Measurements from ENCODE around the gene NEK6. TPM values are rescaled to one million over a fixed set of nuclear protein-coding genes. Genes with fewer than 3 reads are reported as not detected.

NEK6 gene
- total RNA-seq, 1 donor from 2014 or later: 24.4 TPM

DNA sequence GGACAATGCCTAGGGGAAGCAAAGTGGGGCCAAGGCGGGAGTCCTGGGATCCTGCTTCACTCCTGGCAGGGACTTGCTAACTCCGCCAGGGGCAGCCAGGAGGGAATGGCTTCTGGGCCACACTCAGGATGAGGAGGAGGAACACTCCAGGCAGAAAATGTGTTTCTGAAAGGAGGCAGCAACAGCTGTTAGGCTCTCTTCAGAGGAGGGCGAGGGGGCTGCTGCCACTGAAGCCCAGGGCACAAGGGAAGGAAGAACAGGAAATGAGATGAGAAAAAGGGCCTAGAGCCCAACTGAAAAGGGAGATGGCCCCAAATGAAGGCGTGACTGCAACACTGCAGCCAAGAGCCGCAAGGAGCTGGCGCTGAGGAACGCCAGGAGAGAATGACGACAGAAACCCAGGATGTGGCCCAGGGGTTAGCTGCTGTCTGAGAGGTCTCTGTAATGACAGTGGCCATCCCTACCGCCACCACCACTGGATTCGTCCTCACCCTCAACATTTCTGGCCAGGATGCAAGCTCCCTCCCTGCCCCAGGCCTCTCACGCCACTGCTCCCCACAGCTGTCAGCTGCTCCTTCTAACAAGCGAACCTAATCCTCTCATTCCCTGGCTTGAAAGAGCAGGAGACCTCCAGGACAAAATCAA is 141.7 kb downstream of the NEK6 start:
- Mint-ChIP-seq H3K9me3 (ENCODE audit: low read depth) (no peaks in the 10 kb centered on the region), H3K4me3 (ENCODE audit: low read depth) (no peak overlapping the region), H3K27me3 (no peaks in the 10 kb centered on the region), H3K27ac (no peak overlapping the region), H3K36me3 (ENCODE audit: insufficient read depth) (peaks cover 20% of the 10 kb centered on the region), H3K4me1 (ENCODE audit: low read depth) (no peaks in the 10 kb centered on the region)
- DNase-seq (ENCODE audit: low spot score, unreplicated experiment): no peak
- TF ChIP-seq, protein P1, sequence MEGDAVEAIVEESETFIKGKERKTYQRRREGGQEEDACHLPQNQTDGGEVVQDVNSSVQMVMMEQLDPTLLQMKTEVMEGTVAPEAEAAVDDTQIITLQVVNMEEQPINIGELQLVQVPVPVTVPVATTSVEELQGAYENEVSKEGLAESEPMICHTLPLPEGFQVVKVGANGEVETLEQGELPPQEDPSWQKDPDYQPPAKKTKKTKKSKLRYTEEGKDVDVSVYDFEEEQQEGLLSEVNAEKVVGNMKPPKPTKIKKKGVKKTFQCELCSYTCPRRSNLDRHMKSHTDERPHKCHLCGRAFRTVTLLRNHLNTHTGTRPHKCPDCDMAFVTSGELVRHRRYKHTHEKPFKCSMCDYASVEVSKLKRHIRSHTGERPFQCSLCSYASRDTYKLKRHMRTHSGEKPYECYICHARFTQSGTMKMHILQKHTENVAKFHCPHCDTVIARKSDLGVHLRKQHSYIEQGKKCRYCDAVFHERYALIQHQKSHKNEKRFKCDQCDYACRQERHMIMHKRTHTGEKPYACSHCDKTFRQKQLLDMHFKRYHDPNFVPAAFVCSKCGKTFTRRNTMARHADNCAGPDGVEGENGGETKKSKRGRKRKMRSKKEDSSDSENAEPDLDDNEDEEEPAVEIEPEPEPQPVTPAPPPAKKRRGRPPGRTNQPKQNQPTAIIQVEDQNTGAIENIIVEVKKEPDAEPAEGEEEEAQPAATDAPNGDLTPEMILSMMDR (IDR thresholded peaks at IDR 0.05; ENCODE audit: unreplicated experiment): no peak

DNA sequence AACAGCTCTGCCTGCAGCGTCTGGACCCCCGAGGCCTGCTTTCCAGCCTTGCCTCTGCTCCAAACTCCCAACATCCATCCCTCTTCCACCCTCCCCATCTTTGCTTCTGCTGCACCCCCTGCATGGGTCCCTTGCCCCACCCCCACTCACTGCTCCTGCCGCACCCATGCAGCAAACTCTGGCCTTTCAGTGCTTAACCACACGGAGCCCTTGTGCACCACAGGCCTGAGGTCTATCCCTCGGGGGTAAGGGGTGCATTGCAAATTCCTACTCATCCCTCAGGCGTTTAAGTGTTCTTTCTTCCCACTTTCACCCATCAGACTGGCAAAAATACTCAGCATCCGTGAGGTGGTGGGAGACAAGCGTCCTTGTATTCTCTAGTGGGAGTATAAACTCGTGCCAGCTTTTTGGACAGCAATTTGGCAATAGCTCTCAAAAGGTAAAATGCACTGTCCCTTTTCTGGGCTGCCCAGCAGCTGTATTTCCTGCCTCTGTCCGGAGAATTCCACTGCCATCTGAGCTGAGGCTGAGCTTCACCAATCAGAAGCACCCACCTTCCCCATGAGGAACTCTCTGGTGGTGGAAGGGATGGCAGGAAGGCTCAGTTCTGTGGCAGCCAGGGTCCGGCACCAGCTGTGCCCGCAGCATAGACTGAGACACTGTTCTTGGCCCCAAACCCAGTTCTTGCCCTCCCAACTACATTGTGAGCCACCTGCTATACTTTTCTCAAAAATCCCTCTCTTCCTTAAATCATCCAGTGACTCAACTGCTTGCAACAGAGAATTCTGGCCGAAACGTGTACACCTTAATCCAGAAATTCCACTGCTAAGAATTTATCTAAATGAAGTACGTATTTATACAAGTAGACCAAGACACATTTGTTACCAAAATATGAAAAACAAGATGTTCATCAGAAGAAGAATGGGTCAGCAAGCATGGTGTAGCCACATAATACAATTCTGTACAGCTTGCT is 142.5 kb downstream of the NEK6 start:
- Mint-ChIP-seq H3K4me3 (ENCODE audit: low read depth) (no peak overlapping the region), H3K27me3 (no peaks in the 10 kb centered on the region), H3K27ac (no peak overlapping the region), H3K4me1 (ENCODE audit: low read depth) (no peaks in the 10 kb centered on the region), H3K9me3 (ENCODE audit: low read depth) (no peaks in the 10 kb centered on the region), H3K36me3 (ENCODE audit: insufficient read depth) (peaks cover 22% of the 10 kb centered on the region)
- no peak for DNase-seq (ENCODE audit: low spot score, unreplicated experiment)
- TF ChIP-seq, protein P1 (IDR thresholded peaks at IDR 0.05; ENCODE audit: unreplicated experiment): no peak

Other genes starting within 250 kb of the NEK6 start
- 0.24 TPM in 1 of 2 replicates, not detected in the other for gene LHX2, start 246.2 kb upstream of the NEK6 start, total RNA-seq
- 143 and 144 TPM in 2 replicates for gene PSMB7, start 157.5 kb downstream of the NEK6 start, total RNA-seq
- not detected in 2 replicates for gene ADGRD2, start 192.5 kb downstream of the NEK6 start, total RNA-seq
- 0.36 and 0.49 TPM in 2 replicates for gene NR5A1, start 249.4 kb downstream of the NEK6 start, total RNA-seq

All from progenitor cell of endocrine pancreas (in vitro differentiated cells).